Thyroid gland (tissue), 4 donors: ENCODE measurements around the gene KIAA1143. TPM values are rescaled to one million over a fixed set of nuclear protein-coding genes. Genes with fewer than 3 reads are reported as not detected.

Experiments used
- DNase-seq, 2 donors: peaks; one replicate each; pipeline ENCODE4 v3.0.0-alpha.2; 2019
- H3K27ac ChIP-seq, 3 donors: fragments of 200-600 bp; sonication (generic); 1 replicate in 2 of 3; 2 replicates in 1 of 3; pipeline ENCODE4 v1.5.1; 2016 to 2019; ENCODE audit warnings: mild to moderate bottlenecking in 1 of 3, moderate library complexity in 1 of 3
- H3K27me3 ChIP-seq: fragments of 200-600 bp; sonication (generic); one replicate; pipeline ENCODE4 v1.5.1; 2019
- H3K36me3 ChIP-seq, 2 donors: fragments of 200-600 bp; sonication (generic); one replicate each; pipeline ENCODE4 v1.5.1; 2016 to 2019
- H3K4me1 ChIP-seq, 2 donors: fragments of 200-600 bp; sonication (generic); one replicate each; pipeline ENCODE4 v1.5.1; 2017 to 2019
- H3K4me3 ChIP-seq, 3 donors: fragments of 200-600 bp; sonication (generic); replicated peaks in 1 of 3; 1 replicate in 2 of 3; 2 replicates in 1 of 3; pipeline ENCODE4 v1.5.1; 2016; ENCODE audit warnings: mild to moderate bottlenecking in 1 of 3
- H3K9me3 ChIP-seq: fragments of 200-600 bp; sonication (generic); one replicate; pipeline ENCODE4 v1.5.1; 2017
- POLR2A ChIP-seq, 2 donors: fragments of 450-650 bp; IDR thresholded peaks; one replicate each; pipeline ENCODE4 v1.6.1; 2017; ENCODE audit warnings: antibody characterized with exemption in 2 of 2, mild to moderate bottlenecking in 2 of 2, moderate library complexity in 1 of 2
- WGBS, 2 donors: methylation state at CpG; one replicate each; pipeline ENCODE4 v1.1.5; 2017; 5-methylcytosine and 5-hydroxymethylcytosine counted together
- intact Hi-C: fragments of 100-400 bp; cut with DNase I; formaldehyde crosslinking; loops from one replicate; pipeline ENCODE4 v1.15.1; 2023
- total RNA-seq, 4 donors: library from RNA; depleted of rRNA; stranded (reverse); fragments of >200 nt; gene quantifications; one replicate each; pipeline ENCODE4 v1.2.3, GENCODE V29; 2016
- TF ChIP-seq, protein P1 (sequence below), 6 experiments: fragments of 200-600 bp in 3 of 6; fragments of 450-650 bp in 3 of 6; sonication (generic) in 3 of 6; IDR thresholded peaks; one replicate each; pipeline ENCODE4 v1.5.1; 2016 to 2019; ENCODE audit warnings: antibody characterized with exemption in 6 of 6, mild to moderate bottlenecking in 2 of 6, inconsistent platforms in 1 of 6, moderate library complexity in 1 of 6

KIAA1143 gene
- total RNA-seq, 4 donors from 2014 or later, result 28.4 to 38.7 (median 30.4) TPM

DNA sequence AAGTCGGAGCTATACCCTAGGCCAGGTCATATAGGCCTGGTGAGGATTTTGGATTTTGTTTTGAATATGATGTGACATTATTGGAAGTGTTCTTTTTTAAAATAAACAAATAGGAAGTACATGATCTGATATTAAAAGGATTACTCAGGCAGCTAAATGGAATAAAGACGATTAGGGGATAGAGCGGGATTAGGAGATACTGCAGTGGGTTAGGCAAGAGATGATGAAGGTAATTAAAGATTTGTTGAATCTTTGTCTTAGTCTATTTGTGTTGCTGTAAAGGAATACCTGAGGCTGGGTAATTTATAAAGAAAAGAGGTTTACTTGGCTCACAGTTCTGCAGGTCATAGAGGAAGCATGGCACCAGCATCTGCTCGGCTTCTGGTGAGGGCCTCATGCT, 21.5 kb upstream of the KIAA1143 start:
- no peak for TF ChIP-seq POLR2A (IDR thresholded peaks at IDR 0.05)
- TF ChIP-seq, protein P1, sequence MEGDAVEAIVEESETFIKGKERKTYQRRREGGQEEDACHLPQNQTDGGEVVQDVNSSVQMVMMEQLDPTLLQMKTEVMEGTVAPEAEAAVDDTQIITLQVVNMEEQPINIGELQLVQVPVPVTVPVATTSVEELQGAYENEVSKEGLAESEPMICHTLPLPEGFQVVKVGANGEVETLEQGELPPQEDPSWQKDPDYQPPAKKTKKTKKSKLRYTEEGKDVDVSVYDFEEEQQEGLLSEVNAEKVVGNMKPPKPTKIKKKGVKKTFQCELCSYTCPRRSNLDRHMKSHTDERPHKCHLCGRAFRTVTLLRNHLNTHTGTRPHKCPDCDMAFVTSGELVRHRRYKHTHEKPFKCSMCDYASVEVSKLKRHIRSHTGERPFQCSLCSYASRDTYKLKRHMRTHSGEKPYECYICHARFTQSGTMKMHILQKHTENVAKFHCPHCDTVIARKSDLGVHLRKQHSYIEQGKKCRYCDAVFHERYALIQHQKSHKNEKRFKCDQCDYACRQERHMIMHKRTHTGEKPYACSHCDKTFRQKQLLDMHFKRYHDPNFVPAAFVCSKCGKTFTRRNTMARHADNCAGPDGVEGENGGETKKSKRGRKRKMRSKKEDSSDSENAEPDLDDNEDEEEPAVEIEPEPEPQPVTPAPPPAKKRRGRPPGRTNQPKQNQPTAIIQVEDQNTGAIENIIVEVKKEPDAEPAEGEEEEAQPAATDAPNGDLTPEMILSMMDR (IDR thresholded peaks at IDR 0.05), result no peak
- intact Hi-C loops, result no loop called here

DNA sequence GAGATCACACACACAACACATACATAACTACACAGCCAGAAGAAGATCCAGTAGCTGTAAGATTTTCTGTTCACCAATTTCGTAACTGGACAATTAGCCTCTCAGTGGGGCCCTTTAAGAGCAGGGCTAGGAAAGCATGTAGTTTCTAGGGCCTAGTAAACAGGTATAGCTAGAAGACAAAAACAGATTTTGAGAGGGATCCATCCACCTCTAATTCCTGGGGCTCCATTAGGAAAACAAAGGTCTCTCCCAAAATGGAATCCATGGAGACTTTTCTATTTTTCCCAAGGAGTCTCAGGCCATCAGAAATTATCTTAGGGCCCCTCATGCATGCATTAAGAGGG, 10.7 kb upstream of the KIAA1143 start:
- Histone ChIP-seq H3K4me1 (no peaks in the 10 kb centered on the region), H3K36me3 (no peaks in the 10 kb centered on the region), H3K27ac (no peak overlapping the region), H3K9me3 (no peaks in the 10 kb centered on the region), H3K27me3 (no peaks in the 10 kb centered on the region), H3K4me3 (no peak overlapping the region)
- 97 to 98% methylated on average over 1 of the region's 1 CpG for WGBS, 2 donors
- intact Hi-C loops, result no loop called here
- no peak for DNase-seq
- no peak for TF ChIP-seq POLR2A (IDR thresholded peaks at IDR 0.05)
- TF ChIP-seq, protein P1 (IDR thresholded peaks at IDR 0.05), result no peak

More for the DNA sequence above, 21.5 kb upstream of the KIAA1143 start:
- Histone ChIP-seq H3K27me3 (no peaks in the 10 kb centered on the region), H3K27ac (no peak overlapping the region), H3K36me3 (no peaks in the 10 kb centered on the region), H3K9me3 (no peaks in the 10 kb centered on the region), H3K4me1 (no peaks in the 10 kb centered on the region), H3K4me3 (no peak overlapping the region)
- 95 to 96% methylated on average over 4 of the region's 4 CpGs for WGBS, 2 donors
- no peak for DNase-seq

GRCh38 chr3:44771424-44772098, 10.1 kb upstream of the KIAA1143 start:
- 95 to 99% methylated on average over 1 of the region's 1 CpG for WGBS, 2 donors
- no peaks in the 10 kb centered on the region for H3K36me3 ChIP-seq
- H3K4me1 ChIP-seq, result no peaks in the 10 kb centered on the region
- TF ChIP-seq, protein P1 (IDR thresholded peaks at IDR 0.05), result no peak
- TF ChIP-seq POLR2A (IDR thresholded peaks at IDR 0.05), result no peak
- intact Hi-C loops, result no loop called here
- H3K4me3 ChIP-seq, result no peak overlapping the region
- no peak overlapping the region for H3K27ac ChIP-seq
- no peak for DNase-seq
- no peaks in the 10 kb centered on the region for H3K27me3 ChIP-seq
- no peaks in the 10 kb centered on the region for H3K9me3 ChIP-seq

- H3K27me3 ChIP-seq, result no peaks in the 10 kb centered on the region
- no peak overlapping the region for H3K27ac ChIP-seq
- intact Hi-C loops, result no loop called here
Measured at GRCh38 chr3:44764248-44764647, 2.8 kb upstream of the KIAA1143 start.

DNA sequence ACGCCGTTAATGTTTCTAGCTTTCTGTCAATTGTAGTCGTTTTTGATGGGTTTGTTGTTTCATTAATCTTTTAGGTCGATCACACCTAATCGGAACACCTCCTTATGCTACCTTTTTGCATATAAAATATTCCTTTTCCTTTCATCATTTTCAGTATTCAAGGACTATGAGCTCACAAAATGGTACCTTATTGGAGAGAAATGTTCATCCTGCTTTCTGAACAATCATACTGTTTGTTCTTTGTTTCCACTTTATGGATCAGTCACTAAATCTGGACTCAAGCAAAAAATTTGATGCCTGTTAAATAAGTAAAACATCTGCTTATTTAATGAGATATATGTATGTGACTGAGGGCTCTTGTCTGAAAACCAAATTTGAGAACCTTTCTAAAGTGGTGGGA, 1.3 kb upstream of the KIAA1143 start:
- Histone ChIP-seq H3K27ac (no peak overlapping the region), H3K27me3 (no peaks in the 10 kb centered on the region), H3K36me3 (no peaks in the 10 kb centered on the region), H3K4me1 (peaks cover 10 to 13% of the 10 kb centered on the region in 2 donors), H3K4me3 (no peak overlapping the region), H3K9me3 (no peaks in the 10 kb centered on the region)
- WGBS, 2 donors, result 36 to 44% methylated on average over 5 of the region's 5 CpGs
- TF ChIP-seq, protein P1 (IDR thresholded peaks at IDR 0.05), result no peak
- no peak for TF ChIP-seq POLR2A (IDR thresholded peaks at IDR 0.05)
- no peak for DNase-seq
- intact Hi-C loops, result no loop called here

More at GRCh38 chr3:44764248-44764647, 2.8 kb upstream of the KIAA1143 start:
- no peaks in the 10 kb centered on the region for H3K9me3 ChIP-seq
- TF ChIP-seq, protein P1 (IDR thresholded peaks at IDR 0.05), result no peak
- TF ChIP-seq POLR2A (IDR thresholded peaks at IDR 0.05), result no peak
- H3K4me3 ChIP-seq, result no peak overlapping the region
- DNase-seq, result no peak
- no peaks in the 10 kb centered on the region for H3K36me3 ChIP-seq
- peaks cover 10 to 13% of the 10 kb centered on the region in 2 donors for H3K4me1 ChIP-seq
